SU-DHL-6 (cell line): ENCODE data around the gene PRRX2.
"Not testable (repeated sequence)": the region's sequence is repeated elsewhere in the genome, so short reads cannot be mapped to it uniquely, and the experiment has no call there.

ENCODE experiments used
- H2AFZ ChIP-seq: fragments of 200-600 bp; sonication (generic); 2 replicates; pipeline ENCODE4 v1.6.1; 2014; ENCODE audit warnings: low read depth, mild to moderate bottlenecking, moderate library complexity, mixed read lengths, antibody characterized with exemption, low read length; ENCODE audit not compliant: severe bottlenecking
- H3F3A ChIP-seq: fragments of 200-600 bp; shearing (Covaris generic); 2 replicates; pipeline ENCODE4 v1.6.0; 2016; ENCODE audit warnings: antibody characterized with exemption, mild to moderate bottlenecking; ENCODE audit not compliant: insufficient read depth
- H3K27ac ChIP-seq: fragments of 200-600 bp; sonication (generic); 2 replicates; pipeline ENCODE4 v1.5.1; 2016; ENCODE audit warnings: low read depth, mild to moderate bottlenecking, low read length, moderate library complexity, mixed read lengths
- H3K27me3 ChIP-seq: fragments of 200-600 bp; sonication (generic), shearing (Covaris generic); 2 replicates; pipeline ENCODE4 v1.6.0; 2014; ENCODE audit warnings: mild to moderate bottlenecking, low read length
- H3K36me3 ChIP-seq: fragments of 200-600 bp; sonication (generic); 2 replicates; pipeline ENCODE4 v1.6.1; 2014; ENCODE audit warnings: mild to moderate bottlenecking, low read length, mixed read lengths
- H3K4me2 ChIP-seq: fragments of 300-600, 200-600 bp; shearing (Covaris generic), sonication (generic); 2 replicates; pipeline ENCODE4 v1.6.0; 2014; ENCODE audit warnings: low read length, low read depth, mild to moderate bottlenecking; ENCODE audit not compliant: poor library complexity, severe bottlenecking
- H3K4me3 ChIP-seq: fragments of 200-600 bp; sonication (generic); 2 replicates; pipeline ENCODE4 v1.5.1; 2014; ENCODE audit warnings: antibody characterized with exemption, low read length, mild to moderate bottlenecking, mixed read lengths; ENCODE audit not compliant: insufficient read depth, poor library complexity, severe bottlenecking
- H3K79me2 ChIP-seq: fragments of 200-600 bp; sonication (generic); 2 replicates; pipeline ENCODE4 v1.6.1; 2014; ENCODE audit warnings: mild to moderate bottlenecking, low read length, moderate library complexity; ENCODE audit not compliant: insufficient read depth
- H3K9ac ChIP-seq: fragments of 200-600 bp; sonication (generic); 2 replicates; pipeline ENCODE4 v1.7.0; 2014; ENCODE audit warnings: mild to moderate bottlenecking, low read length
- H3K9me2 ChIP-seq: fragments of 200-600 bp; sonication (generic); replicated peaks from 2 replicates; pipeline ENCODE4 v1.6.1; 2014; ENCODE audit warnings: low read length; ENCODE audit not compliant: insufficient read depth
- H3K9me3 ChIP-seq: fragments of 200-600 bp; sonication (generic); 2 replicates; pipeline ENCODE4 v1.6.1; 2014; ENCODE audit warnings: low read length, mixed read lengths; ENCODE audit not compliant: insufficient read depth
- H4K20me1 ChIP-seq: fragments of 200-600 bp; sonication (generic); 2 replicates; pipeline ENCODE4 v1.6.1; 2014; ENCODE audit warnings: low read depth, mild to moderate bottlenecking, antibody characterized with exemption, low read length, moderate library complexity, mixed read lengths
- EZH2phosphoT487 ChIP-seq: fragments of 200-600 bp; sonication (generic), shearing (Covaris generic); conservative IDR thresholded peaks from 2 replicates; pipeline ENCODE4 v1.6.1; 2018; ENCODE audit warnings: mild to moderate bottlenecking, antibody characterized with exemption, low read length, moderate library complexity, mixed read lengths
- TF ChIP-seq, protein P1 (sequence below): fragments of 200-600 bp; sonication (generic); IDR thresholded peaks from one replicate; pipeline ENCODE4 v1.5.1; 2017; ENCODE audit warnings: antibody characterized with exemption, mild to moderate bottlenecking, low read length, moderate library complexity; ENCODE audit not compliant: insufficient read depth, poor library complexity, severe bottlenecking

PRRX2 gene

DNA sequence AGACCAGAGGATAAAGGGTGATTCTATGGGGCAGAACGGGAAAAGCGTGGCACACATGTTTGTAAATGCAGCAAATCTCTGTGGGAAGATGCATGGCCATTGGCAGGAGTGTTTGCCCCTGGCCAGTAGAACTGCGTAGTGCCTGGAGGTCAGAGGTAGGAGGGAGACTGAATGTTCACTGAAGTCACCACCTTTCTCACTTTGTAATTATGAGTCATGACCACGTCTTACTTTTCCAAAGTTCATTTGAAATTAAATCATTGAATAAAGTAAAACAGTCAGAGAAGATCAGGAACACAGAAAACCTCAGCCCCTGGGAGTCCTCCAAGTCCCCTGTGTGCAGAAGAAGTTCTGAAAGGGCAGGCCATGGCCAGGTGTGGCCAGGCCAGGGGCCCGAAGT is 82.8 kb downstream of the PRRX2 start:
- H4K20me1 ChIP-seq, result no peaks in the 10 kb centered on the region
- no peaks in the 10 kb centered on the region for H3K9me2 ChIP-seq
- H3K27me3 ChIP-seq, result no peaks in the 10 kb centered on the region
- H3K27ac ChIP-seq, result no peak overlapping the region
- H3K79me2 ChIP-seq, result no peaks in the 10 kb centered on the region
- TF ChIP-seq EZH2phosphoT487, result no peak
- TF ChIP-seq, protein P1, sequence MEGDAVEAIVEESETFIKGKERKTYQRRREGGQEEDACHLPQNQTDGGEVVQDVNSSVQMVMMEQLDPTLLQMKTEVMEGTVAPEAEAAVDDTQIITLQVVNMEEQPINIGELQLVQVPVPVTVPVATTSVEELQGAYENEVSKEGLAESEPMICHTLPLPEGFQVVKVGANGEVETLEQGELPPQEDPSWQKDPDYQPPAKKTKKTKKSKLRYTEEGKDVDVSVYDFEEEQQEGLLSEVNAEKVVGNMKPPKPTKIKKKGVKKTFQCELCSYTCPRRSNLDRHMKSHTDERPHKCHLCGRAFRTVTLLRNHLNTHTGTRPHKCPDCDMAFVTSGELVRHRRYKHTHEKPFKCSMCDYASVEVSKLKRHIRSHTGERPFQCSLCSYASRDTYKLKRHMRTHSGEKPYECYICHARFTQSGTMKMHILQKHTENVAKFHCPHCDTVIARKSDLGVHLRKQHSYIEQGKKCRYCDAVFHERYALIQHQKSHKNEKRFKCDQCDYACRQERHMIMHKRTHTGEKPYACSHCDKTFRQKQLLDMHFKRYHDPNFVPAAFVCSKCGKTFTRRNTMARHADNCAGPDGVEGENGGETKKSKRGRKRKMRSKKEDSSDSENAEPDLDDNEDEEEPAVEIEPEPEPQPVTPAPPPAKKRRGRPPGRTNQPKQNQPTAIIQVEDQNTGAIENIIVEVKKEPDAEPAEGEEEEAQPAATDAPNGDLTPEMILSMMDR, result no peak
- no peaks in the 10 kb centered on the region for H3F3A ChIP-seq
- H2AFZ ChIP-seq, result no peak overlapping the region
- no peaks in the 10 kb centered on the region for H3K9me3 ChIP-seq
- H3K4me3 ChIP-seq, result no peak overlapping the region
- no peaks in the 10 kb centered on the region for H3K36me3 ChIP-seq
- H3K9ac ChIP-seq, result no peak overlapping the region
- no peak overlapping the region for H3K4me2 ChIP-seq

DNA sequence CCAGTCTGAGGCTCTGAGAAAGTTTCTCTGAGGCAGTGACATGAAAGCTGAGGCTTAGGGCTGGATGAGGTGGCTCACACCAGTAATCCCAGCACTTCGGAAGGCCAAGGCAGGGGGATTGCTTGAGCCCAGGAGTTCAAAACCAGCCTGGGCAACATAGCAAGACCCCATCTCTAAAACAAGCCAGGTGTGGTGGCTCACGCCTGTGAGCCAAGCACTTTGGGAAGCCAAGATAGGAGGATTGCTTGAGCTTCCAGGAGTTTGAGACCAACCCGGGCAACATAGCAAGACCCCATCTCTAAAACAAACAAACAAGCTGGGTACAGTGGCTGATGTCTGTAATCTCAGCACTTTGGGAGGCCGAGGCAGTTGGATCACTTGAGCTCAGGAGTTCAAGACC is 83.6 kb downstream of the PRRX2 start:
- H3K27ac ChIP-seq, H3K4me2 ChIP-seq: not testable (repeated sequence)

DNA sequence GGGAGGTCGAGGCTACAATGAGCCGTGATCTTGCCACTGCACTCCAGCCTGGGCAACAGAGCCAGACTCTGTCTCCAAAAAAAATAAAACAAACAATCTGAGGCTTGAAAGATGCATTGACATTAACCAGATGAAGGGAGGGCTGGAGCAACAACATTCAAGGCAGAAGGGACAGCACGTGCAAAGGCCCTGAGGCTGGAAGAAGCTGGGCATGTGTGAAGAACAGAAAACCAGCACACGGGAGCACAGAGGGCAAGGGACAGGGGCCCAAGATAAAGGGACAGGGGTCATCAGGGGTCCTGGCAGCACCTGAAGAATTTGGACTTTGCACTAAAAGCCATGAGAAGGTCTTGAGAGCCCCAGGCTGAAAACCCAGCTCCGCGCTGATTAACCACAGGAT is 84.1 kb downstream of the PRRX2 start:
- TF ChIP-seq, protein P1, result no peak
- TF ChIP-seq EZH2phosphoT487, result no peak

More for the DNA sequence above, 83.6 kb downstream of the PRRX2 start:
- not testable (repeated sequence) for H3K9me3 ChIP-seq, H3K36me3 ChIP-seq, H3F3A ChIP-seq, H2AFZ ChIP-seq, H3K79me2 ChIP-seq, H3K27me3 ChIP-seq, H3K4me3 ChIP-seq, H3K9ac ChIP-seq, H3K9me2 ChIP-seq, H4K20me1 ChIP-seq

DNA sequence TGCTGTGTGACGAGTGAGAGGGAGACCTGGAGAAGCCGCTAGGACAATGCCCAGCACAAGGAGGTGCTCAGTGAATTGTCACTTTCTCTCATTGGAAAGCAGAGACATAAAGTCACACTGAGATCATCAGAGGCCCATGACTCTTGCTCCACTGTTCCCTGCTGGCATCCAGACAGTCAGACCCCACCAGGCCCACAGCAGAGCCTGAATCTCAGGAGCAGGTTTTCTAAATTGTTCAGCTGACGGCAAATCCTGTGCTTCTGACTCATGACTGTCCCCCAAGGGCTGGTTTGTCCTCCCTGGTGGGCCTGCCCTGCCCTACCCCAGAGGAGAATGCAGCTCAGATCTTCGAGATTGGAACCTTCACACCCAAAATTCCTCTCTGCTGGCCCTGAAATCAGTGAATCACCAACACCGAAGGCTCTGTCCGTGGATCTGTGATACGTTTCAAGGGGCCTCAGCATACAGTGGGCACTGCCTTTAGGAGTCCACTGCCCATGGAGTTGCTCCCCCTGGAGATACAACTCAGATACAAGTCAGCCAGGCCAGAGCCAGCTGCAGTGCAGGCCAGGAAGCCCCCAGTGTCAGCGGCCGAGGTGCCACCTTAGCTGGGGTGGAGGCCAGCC is 84.7 kb downstream of the PRRX2 start:
- H3K27ac ChIP-seq, result no peak overlapping the region
- H3F3A ChIP-seq, result no peaks in the 10 kb centered on the region
- H3K36me3 ChIP-seq, result no peaks in the 10 kb centered on the region
- H2AFZ ChIP-seq, result no peak overlapping the region
- no peaks in the 10 kb centered on the region for H3K27me3 ChIP-seq
- H3K4me2 ChIP-seq, result no peak overlapping the region
- H4K20me1 ChIP-seq, result no peaks in the 10 kb centered on the region
- H3K9me2 ChIP-seq, result no peaks in the 10 kb centered on the region
- no peak overlapping the region for H3K4me3 ChIP-seq
- no peak overlapping the region for H3K9ac ChIP-seq
- no peaks in the 10 kb centered on the region for H3K9me3 ChIP-seq
- no peaks in the 10 kb centered on the region for H3K79me2 ChIP-seq
- no peak for TF ChIP-seq EZH2phosphoT487
- TF ChIP-seq, protein P1, result no peak

More for the DNA sequence above, 84.1 kb downstream of the PRRX2 start:
- Histone ChIP-seq H3F3A (no peaks in the 10 kb centered on the region), H3K36me3 (no peaks in the 10 kb centered on the region), H3K79me2 (no peaks in the 10 kb centered on the region), H3K4me2 (no peak overlapping the region), H3K9ac (no peak overlapping the region), H3K4me3 (no peak overlapping the region), H4K20me1 (no peaks in the 10 kb centered on the region), H3K27me3 (no peaks in the 10 kb centered on the region), H2AFZ (no peak overlapping the region), H3K9me3 (no peaks in the 10 kb centered on the region), H3K9me2 (no peaks in the 10 kb centered on the region), H3K27ac (no peak overlapping the region)
